GM21390 (cell line): ENCODE results near the gene IL17RE.
"Not testable (repeated sequence)": the region's sequence is repeated elsewhere in the genome, so short reads cannot be mapped to it uniquely, and the experiment has no call there.

ENCODE experiments used
- ATAC-seq: cut with Tn5 transposase; IDR thresholded peaks from one replicate; pipeline ENCODE4 v1.9.1; 2021; ENCODE audit not compliant: unreplicated experiment

The IL17RE gene

GRCh38 chr3:9932843-9933560 is 30.4 kb downstream of the IL17RE start:
- ATAC-seq: peak; percentile 64

- ATAC-seq: peak; percentile 85
Observed at GRCh38 chr3:9933561-9934234, 31.1 kb downstream of the IL17RE start, which contains the start of gene CRELD1. Gene CRELD1 (plus strand): TSS chr3:9933834. CDS start chr3:9934439, 605 bp downstream.

- no peak for ATAC-seq
Observed at GRCh38 chr3:9934235-9934621, 31.6 kb downstream of the IL17RE start.

GRCh38 chr3:9934993-9935392 is 32.3 kb downstream of the IL17RE start:
- ATAC-seq: no peak

- no peak for ATAC-seq
Observed at GRCh38 chr3:9935966-9936510, 33.4 kb downstream of the IL17RE start.

- no peak for ATAC-seq
Observed at GRCh38 chr3:9937486-9938238, 35.0 kb downstream of the IL17RE start.

GRCh38 chr3:9938966-9939365 is 36.3 kb downstream of the IL17RE start:
- no peak for ATAC-seq

DNA sequence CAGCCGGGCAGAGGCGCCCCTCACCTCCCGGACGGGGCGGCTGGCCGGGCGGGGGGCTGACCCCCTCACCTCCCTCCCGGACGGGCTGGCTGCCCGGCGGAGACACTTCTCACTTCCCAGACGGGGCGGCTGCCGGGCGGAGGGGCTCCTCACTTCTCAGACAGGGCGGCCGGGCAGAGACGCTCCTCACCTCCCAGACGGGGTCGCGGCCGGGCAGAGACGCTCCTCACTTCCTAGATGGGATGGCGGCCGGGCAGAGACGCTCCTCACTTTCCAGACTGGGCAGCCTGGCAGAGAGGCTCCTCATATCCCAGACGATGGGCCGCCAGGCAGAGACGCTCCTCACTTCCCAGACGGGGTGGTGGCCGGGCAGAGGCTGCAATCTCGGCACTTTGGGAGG is 37.3 kb downstream of the IL17RE start:
- not testable (repeated sequence) for ATAC-seq

- ATAC-seq: no peak
Observed at GRCh38 chr3:9940746-9941145, 38.1 kb downstream of the IL17RE start.

- no peak for ATAC-seq
Observed at GRCh38 chr3:9942164-9942563, 39.5 kb downstream of the IL17RE start.

GRCh38 chr3:9942934-9943690 is 40.5 kb downstream of the IL17RE start:
- ATAC-seq: no peak

DNA sequence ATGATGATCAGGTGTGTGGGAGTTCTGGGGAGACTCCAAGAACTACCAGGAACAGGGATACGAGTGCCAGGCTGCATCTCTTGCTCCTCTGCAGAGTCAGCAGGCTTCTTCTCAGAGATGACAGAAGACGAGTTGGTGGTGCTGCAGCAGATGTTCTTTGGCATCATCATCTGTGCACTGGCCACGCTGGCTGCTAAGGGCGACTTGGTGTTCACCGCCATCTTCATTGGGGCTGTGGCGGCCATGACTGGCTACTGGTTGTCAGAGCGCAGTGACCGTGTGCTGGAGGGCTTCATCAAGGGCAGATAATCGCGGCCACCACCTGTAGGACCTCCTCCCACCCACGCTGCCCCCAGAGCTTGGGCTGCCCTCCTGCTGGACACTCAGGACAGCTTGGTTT is 41.6 kb downstream of the IL17RE start:
- ATAC-seq: no peak

- no peak for ATAC-seq
Observed at GRCh38 chr3:9945358-9945757, 42.7 kb downstream of the IL17RE start.

DNA sequence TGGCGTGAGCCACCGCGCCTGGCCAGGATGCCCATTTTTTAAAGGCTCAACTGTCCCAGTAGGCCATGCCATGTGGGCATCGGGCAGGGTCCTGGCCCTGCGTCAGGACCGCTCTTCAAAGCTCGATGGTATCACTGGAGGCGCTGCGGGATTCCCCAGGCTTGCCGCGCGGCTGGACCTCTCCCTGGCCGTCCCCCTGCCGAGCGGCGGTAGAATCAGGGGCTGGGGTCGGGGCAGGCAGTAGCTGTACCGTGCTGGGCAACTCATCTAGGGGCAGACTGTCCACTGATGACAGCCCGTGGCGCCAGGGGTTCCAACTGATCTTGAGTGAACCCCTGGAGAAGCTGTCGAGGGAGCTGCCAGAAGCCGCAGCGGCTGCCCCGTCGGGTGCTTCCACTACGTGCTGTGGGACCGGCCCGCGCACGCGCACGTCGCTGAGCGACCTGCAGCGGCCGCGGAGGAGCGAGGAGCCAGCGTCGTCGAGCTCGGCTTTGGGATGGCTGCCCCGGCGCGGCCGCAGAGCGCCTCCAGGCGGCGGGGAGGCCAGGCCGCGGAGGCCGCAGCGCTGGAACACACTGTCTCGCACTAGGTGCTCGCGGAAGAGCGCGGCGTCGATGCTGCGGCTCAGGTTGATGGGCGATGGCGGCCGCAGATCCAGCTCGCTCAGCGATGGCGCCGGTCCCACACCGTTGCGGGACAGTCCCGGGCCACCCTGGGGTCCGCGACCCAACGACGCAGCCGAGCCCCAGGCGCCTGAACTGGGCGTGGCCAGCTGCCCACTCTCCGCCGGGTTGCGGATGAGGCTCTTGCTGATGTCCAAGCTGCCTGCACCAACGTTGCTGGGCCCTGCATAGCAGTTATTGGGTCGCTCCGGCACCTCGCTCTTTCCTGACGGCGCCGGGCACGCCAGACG is 43.7 kb downstream of the IL17RE start:
- no peak for ATAC-seq

- ATAC-seq: no peak
Observed at GRCh38 chr3:9947025-9947995, 44.7 kb downstream of the IL17RE start.

DNA sequence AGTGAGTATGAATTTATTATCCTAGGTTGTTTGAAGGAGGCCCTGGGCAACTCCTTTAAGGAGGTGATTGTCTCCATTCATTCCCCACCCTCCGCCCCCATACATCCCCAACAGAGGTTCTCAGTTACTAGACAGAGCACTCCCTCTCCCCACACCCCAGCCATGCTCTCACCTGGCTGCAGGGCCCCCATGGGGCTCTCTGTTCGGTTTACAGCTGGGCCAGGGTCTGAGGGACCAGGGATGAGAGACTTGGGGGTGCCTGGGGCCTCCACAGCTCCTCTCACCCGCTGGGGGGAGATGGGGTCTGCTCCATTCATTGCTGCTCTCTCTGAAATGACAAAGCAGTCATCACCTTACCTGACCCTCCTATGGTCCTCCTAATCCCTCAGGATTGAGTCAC is 45.9 kb downstream of the IL17RE start:
- ATAC-seq: no peak

DNA sequence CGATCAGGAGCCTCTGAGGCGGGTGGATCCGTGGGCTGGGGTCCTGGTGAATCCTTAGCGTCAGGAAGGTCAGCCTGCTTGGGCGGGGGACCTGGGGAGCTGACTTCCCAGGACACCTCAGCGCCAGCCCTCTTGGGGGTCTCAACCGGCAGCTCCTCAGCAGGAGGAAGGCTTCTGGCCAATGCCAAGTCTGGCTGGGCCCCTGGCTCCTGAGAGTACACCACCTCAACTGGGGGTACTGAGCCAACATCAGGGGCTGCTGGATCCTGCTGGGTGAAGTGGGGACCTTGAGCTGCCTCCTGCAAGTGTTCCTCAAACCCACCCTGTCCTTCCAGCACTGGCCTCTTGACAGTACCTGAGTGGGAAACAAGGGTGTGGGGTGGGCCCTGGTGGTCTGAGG is 46.5 kb downstream of the IL17RE start:
- ATAC-seq: no peak

DNA sequence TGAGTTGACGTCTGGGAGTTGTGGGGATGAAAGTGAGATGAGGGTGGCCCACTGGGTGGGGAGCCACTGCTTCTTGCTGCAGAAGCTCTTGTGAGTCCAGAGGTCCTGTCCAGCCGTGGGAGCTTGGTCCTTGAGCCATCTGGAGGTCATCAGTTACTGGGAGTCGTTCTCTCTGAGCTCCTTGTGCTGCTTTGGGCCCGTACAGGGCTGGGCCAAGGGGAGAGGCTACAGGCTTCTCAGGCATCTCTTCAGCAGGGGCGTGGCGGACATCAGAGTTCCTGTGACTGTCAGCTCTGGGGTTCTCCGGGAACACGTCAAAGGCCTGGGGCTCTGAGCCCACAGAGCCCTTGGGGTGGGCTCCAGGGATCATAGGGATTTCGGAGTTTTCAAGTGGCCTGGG is 47.0 kb downstream of the IL17RE start:
- ATAC-seq: no peak

DNA sequence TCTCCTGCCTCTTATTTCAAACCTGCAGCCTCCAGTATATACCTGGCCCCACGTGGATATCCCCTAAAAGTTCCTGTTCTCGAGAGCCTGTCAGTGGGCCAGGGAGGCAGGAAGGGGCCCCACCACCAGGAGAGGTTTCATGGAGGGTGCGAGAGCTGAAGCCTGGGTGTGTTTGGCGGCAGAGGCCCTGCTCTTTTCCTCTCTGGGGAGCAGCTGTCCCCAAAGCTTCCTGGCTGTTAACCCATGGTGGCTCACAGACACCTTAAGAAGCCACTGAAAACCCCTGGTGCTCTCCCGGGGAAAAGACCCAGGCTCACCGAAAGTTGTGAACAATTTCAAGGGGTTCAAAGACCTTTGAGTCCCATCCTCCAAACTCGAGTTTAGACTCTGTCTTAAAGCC is 48.5 kb downstream of the IL17RE start:
- ATAC-seq: peak; percentile 46
